Sigmoid colon (tissue), 7 donors: ENCODE data around the gene TINCR. TPM values are rescaled to one million over a fixed set of nuclear protein-coding genes. Genes with fewer than 3 reads are reported as not detected.

Source experiments
- DNase-seq: peaks from one replicate; pipeline ENCODE4 v3.0.0-alpha.2; 2019
- H3K27ac ChIP-seq, 4 donors: fragments of 200-600 bp; sonication (generic); one replicate each; pipeline ENCODE4 v1.5.1; 2016 to 2019; ENCODE audit warnings: mild to moderate bottlenecking in 1 of 4
- H3K27me3 ChIP-seq, 3 donors: fragments of 200-600 bp; sonication (generic); one replicate each; pipeline ENCODE4 v1.5.1; 2019; ENCODE audit warnings: mild to moderate bottlenecking in 1 of 3
- H3K36me3 ChIP-seq, 4 donors: fragments of 200-600 bp; sonication (generic); one replicate each; pipeline ENCODE4 v1.5.1; 2016 to 2019
- H3K4me1 ChIP-seq, 4 donors: fragments of 200-600 bp; sonication (generic); one replicate each; pipeline ENCODE4 v1.5.1; 2017 to 2019
- H3K4me3 ChIP-seq, 4 donors: fragments of 200-600 bp; sonication (generic); one replicate each; pipeline ENCODE4 v1.5.1; 2017 to 2019; ENCODE audit warnings: mild to moderate bottlenecking in 2 of 4, moderate library complexity in 1 of 4
- H3K9me3 ChIP-seq, 4 donors: fragments of 200-600 bp in 3 of 4; sonication (generic) in 3 of 4; one replicate each; pipeline versions ENCODE4 v1.5.1 to v1.6.1; 2013 to 2019
- CTCF ChIP-seq, 4 experiments: fragments of 450-650 bp in 3 of 4; fragments of 200-600 bp in 1 of 4; IDR thresholded peaks; one replicate each; pipeline ENCODE4 v1.5.1; 2016 to 2019; ENCODE audit warnings: antibody characterized with exemption in 4 of 4, mild to moderate bottlenecking in 3 of 4, moderate library complexity in 2 of 4
- EP300 ChIP-seq, 4 donors: sonication (generic); formaldehyde crosslinking; IDR thresholded peaks; one replicate each; pipeline ENCODE4 v1.6.1; 2017; ENCODE audit warnings: antibody characterized with exemption in 4 of 4
- POLR2A ChIP-seq, 2 donors: fragments of 450-650 bp; IDR thresholded peaks; one replicate each; pipeline ENCODE4 v1.6.1; 2016; ENCODE audit warnings: antibody characterized with exemption in 2 of 2, mild to moderate bottlenecking in 2 of 2, moderate library complexity in 2 of 2
- POLR2AphosphoS5 ChIP-seq, 4 donors: sonication (generic); formaldehyde crosslinking; IDR thresholded peaks; one replicate each; pipeline ENCODE4 v1.6.1; 2017; ENCODE audit warnings: antibody characterized with exemption in 4 of 4
- WGBS, 2 donors: extraction: QIAGEN DNeasy Blood & Tissue Kit; methylation state at CpG; one replicate each; pipeline ENCODE4 v1.1.7; 2013; 5-methylcytosine and 5-hydroxymethylcytosine counted together
- intact Hi-C: fragments of 100-400 bp; cut with DNase I; formaldehyde crosslinking; loops from one replicate; pipeline ENCODE4 v1.15.1; 2023
- polyA plus RNA-seq, 3 donors: library from polyadenylated mRNA; stranded (reverse); fragments of 200-250 nt; gene quantifications; one replicate each; pipeline ENCODE4 v1.2.3, GENCODE V29; 2013
- total RNA-seq, 4 donors: library from RNA; depleted of rRNA; stranded (reverse); fragments of >200 nt; gene quantifications; one replicate each; pipeline ENCODE4 v1.1.0, GENCODE V29; 2016
- donor health status: healthy with polysubstance abuse.
- donor health status: Bipolar disorder and iron deficiency.
- donor health status: healthy.

Gene TINCR
- total and polyA plus RNA-seq, 7 donors = 0.33 to 27.5 (median 1.7) TPM; not detected in 1

GRCh38 chr19:5572556-5573286, 5.0 kb upstream of the TINCR start:
- 38 to 73% methylated on average over 14 of the region's 14 CpGs for WGBS, 2 donors

GRCh38 chr19:5571777-5572176, 4.0 kb upstream of the TINCR start:
- H3K27me3 ChIP-seq = peaks cover 10 to 28% (median 19%) of the 10 kb centered on the region in 3 donors
- no peak for TF ChIP-seq CTCF (IDR thresholded peaks at IDR 0.05)
- TF ChIP-seq POLR2AphosphoS5 (IDR thresholded peaks at IDR 0.05) = no peak
- no peak for TF ChIP-seq EP300 (IDR thresholded peaks at IDR 0.05)
- no peak for TF ChIP-seq POLR2A (IDR thresholded peaks at IDR 0.05)
- no peaks in the 10 kb centered on the region for H3K9me3 ChIP-seq
- H3K4me1 ChIP-seq = peaks cover 0 to 5% (median 0%) of the 10 kb centered on the region in 4 donors
- H3K27ac ChIP-seq = no peak overlapping the region
- H3K4me3 ChIP-seq = no peak overlapping the region
- intact Hi-C loops = loop anchor here (10.0 kb wide), 1 partner anchor 347 kb away; no protein-coding TSS in a partner anchor
- no peaks in the 10 kb centered on the region for H3K36me3 ChIP-seq
- 96 to 99% methylated on average over 3 of the region's 3 CpGs for WGBS, 2 donors
- DNase-seq = no peak

More at GRCh38 chr19:5572556-5573286, 5.0 kb upstream of the TINCR start:
- Histone ChIP-seq H3K27me3 (peaks cover 6 to 19% (median 9%) of the 10 kb centered on the region in 3 donors), H3K4me3 (no peak overlapping the region), H3K4me1 (peaks cover 0 to under 1% (median 0%) of the 10 kb centered on the region in 4 donors), H3K36me3 (no peaks in the 10 kb centered on the region), H3K27ac (no peak overlapping the region), H3K9me3 (no peaks in the 10 kb centered on the region)
- DNase-seq = no peak
- intact Hi-C loops = loop anchor here (10.0 kb wide), 1 partner anchor 348 kb away; no protein-coding TSS in a partner anchor
- TF ChIP-seq POLR2A (IDR thresholded peaks at IDR 0.05) (no peak), EP300 (IDR thresholded peaks at IDR 0.05) (no peak), CTCF (IDR thresholded peaks at IDR 0.05) (no peak), POLR2AphosphoS5 (IDR thresholded peaks at IDR 0.05) (no peak)

- Histone ChIP-seq H3K4me3 (peak overlapping the region in 1 of 4 donors; percentile 22), H3K27me3 (peaks cover 10 to 63% (median 34%) of the 10 kb centered on the region in 3 donors), H3K27ac (no peak overlapping the region), H3K36me3 (no peaks in the 10 kb centered on the region), H3K9me3 (no peaks in the 10 kb centered on the region), H3K4me1 (peaks cover 0 to 5% (median 0%) of the 10 kb centered on the region in 4 donors)
- 16 to 20% methylated on average over 40 of the region's 40 CpGs for WGBS, 2 donors
- DNase-seq = no peak
- no peak for TF ChIP-seq EP300 (IDR thresholded peaks at IDR 0.05)
- no peak for TF ChIP-seq POLR2AphosphoS5 (IDR thresholded peaks at IDR 0.05)
- no peak for TF ChIP-seq CTCF (IDR thresholded peaks at IDR 0.05)
- no peak for TF ChIP-seq POLR2A (IDR thresholded peaks at IDR 0.05)
- intact Hi-C loops = no loop called here
Measured at GRCh38 chr19:5567970-5568407, 236 bp upstream of the TINCR start.

- Histone ChIP-seq H3K27ac (no peak overlapping the region), H3K4me1 (peaks cover 0 to 5% (median 0%) of the 10 kb centered on the region in 4 donors), H3K27me3 (peaks cover 10 to 91% (median 35%) of the 10 kb centered on the region in 3 donors), H3K4me3 (no peak overlapping the region), H3K36me3 (no peaks in the 10 kb centered on the region), H3K9me3 (peaks cover 0 to 5% (median 1%) of the 10 kb centered on the region in 4 donors)
- TF ChIP-seq EP300 (IDR thresholded peaks at IDR 0.05) (no peak), CTCF (IDR thresholded peaks at IDR 0.05) (no peak), POLR2A (IDR thresholded peaks at IDR 0.05) (no peak)
- intact Hi-C loops = no loop called here
- WGBS, 2 donors = 61 to 71% methylated on average over 7 of the region's 7 CpGs
- DNase-seq = no peak
Measured at GRCh38 chr19:5564930-5565329, 2.8 kb downstream of the TINCR start.
